Suprapubic skin (tissue), 2 donors: ENCODE measurements around the gene FAR2.

Experiments used
- EP300 ChIP-seq: sonication (generic); formaldehyde crosslinking; IDR thresholded peaks from one replicate; pipeline ENCODE4 v1.6.1; 2017; ENCODE audit warnings: antibody characterized with exemption
- POLR2A ChIP-seq, 2 donors: fragments of 450-650 bp; IDR thresholded peaks; one replicate each; pipeline ENCODE4 v1.6.1; 2017; ENCODE audit warnings: antibody characterized with exemption in 2 of 2, mild to moderate bottlenecking in 2 of 2, moderate library complexity in 2 of 2

- TF ChIP-seq EP300 (no peak), POLR2A (IDR thresholded peaks at IDR 0.05) (no peak)
Observed at GRCh38 chr12:29225834-29226233, 76.8 kb downstream of the FAR2 start.
